ENCODE measurements around the gene PACS2.

The PACS2 gene

GRCh38 chr14:105440554-105440900 lies 126.0 kb downstream of the PACS2 start:
- Histone ChIP-seq H2AFZ (ENCODE audit: low read depth, low read length) (no peak overlapping the region), H3K4me3 (ENCODE audit: low read length) (no peak overlapping the region), H3K4me1 (ENCODE audit: insufficient read depth, low read length) (no peaks in the 10 kb centered on the region), H3K27me3 (ENCODE audit: insufficient read depth, low read length) (no peaks in the 10 kb centered on the region), H3K36me3 (ENCODE audit: insufficient read depth, low read length) (peaks cover 33% of the 10 kb centered on the region), H3K9me3 (ENCODE audit: low read length) (no peaks in the 10 kb centered on the region)

GRCh38 chr14:105440992-105441391 lies 126.4 kb downstream of the PACS2 start:
- H2AFZ ChIP-seq (ENCODE audit: low read depth, low read length), result no peak overlapping the region
- H3K4me3 ChIP-seq (ENCODE audit: low read length), result no peak overlapping the region
- peaks cover 33% of the 10 kb centered on the region for H3K36me3 ChIP-seq (ENCODE audit: insufficient read depth, low read length)
- H3K9me3 ChIP-seq (ENCODE audit: low read length), result no peaks in the 10 kb centered on the region
- no peaks in the 10 kb centered on the region for H3K27me3 ChIP-seq (ENCODE audit: insufficient read depth, low read length)
- H3K4me1 ChIP-seq (ENCODE audit: insufficient read depth, low read length), result no peaks in the 10 kb centered on the region

DNA sequence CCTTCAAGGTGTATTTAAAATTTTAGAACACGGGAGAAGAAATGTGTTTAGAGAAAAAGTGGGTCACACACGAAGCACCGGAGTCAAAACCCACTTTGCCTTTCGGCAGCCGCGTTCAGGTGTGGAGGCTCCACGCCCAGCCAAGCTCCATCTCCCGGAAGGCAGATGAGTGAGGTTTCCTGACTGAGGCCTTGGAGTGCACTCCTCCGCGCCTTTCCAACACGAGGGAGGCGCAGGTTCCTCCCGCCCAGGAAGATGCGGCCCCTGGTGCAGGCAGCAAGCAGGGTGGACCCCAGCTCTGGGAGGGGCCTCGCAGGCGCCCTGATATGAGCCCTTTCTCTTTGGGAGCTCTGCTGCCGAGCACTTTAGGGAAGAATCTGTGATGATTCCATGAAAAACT lies 127.6 kb downstream of the PACS2 start:
- H3K27me3 ChIP-seq (ENCODE audit: insufficient read depth, low read length), result no peaks in the 10 kb centered on the region
- H2AFZ ChIP-seq (ENCODE audit: low read depth, low read length), result no peak overlapping the region
- no peaks in the 10 kb centered on the region for H3K4me1 ChIP-seq (ENCODE audit: insufficient read depth, low read length)
- H3K4me3 ChIP-seq (ENCODE audit: low read length), result no peak overlapping the region
- H3K9me3 ChIP-seq (ENCODE audit: low read length), result no peaks in the 10 kb centered on the region
- H3K36me3 ChIP-seq (ENCODE audit: insufficient read depth, low read length), result peaks cover 36% of the 10 kb centered on the region

DNA sequence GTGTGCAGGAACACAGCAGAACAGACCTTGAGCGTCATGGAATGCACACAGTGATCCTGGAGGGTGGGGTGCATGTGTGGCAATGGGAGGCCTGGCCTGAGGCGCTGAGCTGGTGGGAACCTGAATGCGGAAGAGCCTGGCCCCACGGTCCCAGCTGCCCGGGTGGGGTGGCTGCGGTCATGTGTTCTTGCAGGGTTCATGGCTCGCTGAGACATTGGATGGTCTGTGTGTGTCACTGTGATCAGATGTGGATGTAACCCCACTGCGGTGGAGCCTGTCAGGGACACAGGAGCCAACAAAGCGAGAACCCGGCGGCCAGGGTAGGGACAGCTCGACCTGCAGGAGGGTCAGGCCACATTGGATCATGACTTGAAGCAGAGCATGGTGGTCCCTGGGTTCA lies 128.3 kb downstream of the PACS2 start:
- Histone ChIP-seq H3K27me3 (ENCODE audit: insufficient read depth, low read length) (no peaks in the 10 kb centered on the region), H3K36me3 (ENCODE audit: insufficient read depth, low read length) (peaks cover 33% of the 10 kb centered on the region), H3K9me3 (ENCODE audit: low read length) (no peaks in the 10 kb centered on the region), H3K4me1 (ENCODE audit: insufficient read depth, low read length) (no peaks in the 10 kb centered on the region), H3K4me3 (ENCODE audit: low read length) (no peak overlapping the region), H2AFZ (ENCODE audit: low read depth, low read length) (no peak overlapping the region)

- Histone ChIP-seq H2AFZ (ENCODE audit: low read depth, low read length) (no peak overlapping the region), H3K9me3 (ENCODE audit: low read length) (no peaks in the 10 kb centered on the region), H3K4me3 (ENCODE audit: low read length) (no peak overlapping the region), H3K36me3 (ENCODE audit: insufficient read depth, low read length) (peaks cover 30% of the 10 kb centered on the region), H3K4me1 (ENCODE audit: insufficient read depth, low read length) (no peaks in the 10 kb centered on the region), H3K27me3 (ENCODE audit: insufficient read depth, low read length) (no peaks in the 10 kb centered on the region)
Measured at GRCh38 chr14:105444859-105445258, 130.3 kb downstream of the PACS2 start.

GRCh38 chr14:105445290-105445689 lies 130.7 kb downstream of the PACS2 start:
- no peaks in the 10 kb centered on the region for H3K9me3 ChIP-seq (ENCODE audit: low read length)
- no peak overlapping the region for H2AFZ ChIP-seq (ENCODE audit: low read depth, low read length)
- H3K27me3 ChIP-seq (ENCODE audit: insufficient read depth, low read length), result no peaks in the 10 kb centered on the region
- H3K4me1 ChIP-seq (ENCODE audit: insufficient read depth, low read length), result no peaks in the 10 kb centered on the region
- no peak overlapping the region for H3K4me3 ChIP-seq (ENCODE audit: low read length)
- peaks cover 33% of the 10 kb centered on the region for H3K36me3 ChIP-seq (ENCODE audit: insufficient read depth, low read length)

DNA sequence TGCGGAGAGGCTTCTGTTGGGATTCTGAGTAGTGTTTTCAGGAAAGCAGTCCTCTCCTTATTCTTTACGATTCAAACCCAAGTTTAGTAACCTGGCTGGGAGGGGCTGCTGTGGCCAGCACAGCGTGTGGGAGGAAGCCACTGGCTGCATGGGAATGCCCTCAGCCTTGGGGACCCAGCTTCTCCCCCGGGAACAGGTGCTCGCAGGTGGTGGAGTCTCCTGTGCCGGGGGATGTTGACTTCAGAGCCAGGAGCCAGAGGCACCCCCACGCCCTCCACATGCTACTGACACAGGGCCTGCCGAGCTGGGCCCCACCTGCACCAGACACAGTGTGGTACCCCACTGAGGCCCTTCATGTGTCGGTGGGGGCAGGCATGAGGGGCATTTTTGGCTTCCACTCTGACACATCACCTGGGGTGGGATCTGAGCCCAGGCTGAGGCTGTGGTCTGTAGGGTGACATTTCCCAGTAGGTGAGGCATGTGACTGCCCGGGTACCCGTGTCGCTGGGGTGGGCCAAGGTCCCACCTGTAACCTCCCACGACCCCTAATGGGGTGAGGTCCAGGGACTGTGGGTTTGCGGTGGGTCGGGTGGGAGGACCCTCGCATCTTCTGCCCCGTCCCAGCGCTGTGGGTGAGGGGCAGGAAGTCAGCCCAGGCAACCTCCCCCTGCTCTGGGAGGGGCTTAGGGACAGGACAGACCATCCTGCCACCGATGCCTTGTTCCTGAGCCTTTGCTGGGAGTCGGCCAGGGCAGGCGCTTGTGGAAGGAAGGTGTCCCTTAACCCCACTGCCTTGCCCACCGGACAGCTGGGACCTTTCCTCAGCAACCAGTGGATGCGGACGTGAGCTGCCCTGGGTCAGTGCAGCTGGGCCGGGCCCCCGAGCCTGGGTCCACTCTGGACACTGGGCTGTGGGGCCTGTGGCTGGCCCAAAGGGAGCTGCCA lies 131.6 kb downstream of the PACS2 start:
- Histone ChIP-seq H3K4me3 (ENCODE audit: low read length) (no peak overlapping the region), H3K36me3 (ENCODE audit: insufficient read depth, low read length) (peaks cover 37% of the 10 kb centered on the region), H2AFZ (ENCODE audit: low read depth, low read length) (no peak overlapping the region), H3K27me3 (ENCODE audit: insufficient read depth, low read length) (no peaks in the 10 kb centered on the region), H3K9me3 (ENCODE audit: low read length) (no peaks in the 10 kb centered on the region), H3K4me1 (ENCODE audit: insufficient read depth, low read length) (no peaks in the 10 kb centered on the region)

- no peak overlapping the region for H3K4me3 ChIP-seq (ENCODE audit: low read length)
Measured at GRCh38 chr14:105446971-105447370, 132.4 kb downstream of the PACS2 start.

More at GRCh38 chr14:105446971-105447370, 132.4 kb downstream of the PACS2 start:
- Histone ChIP-seq H2AFZ (ENCODE audit: low read depth, low read length) (no peak overlapping the region), H3K36me3 (ENCODE audit: insufficient read depth, low read length) (peaks cover 42% of the 10 kb centered on the region), H3K27me3 (ENCODE audit: insufficient read depth, low read length) (no peaks in the 10 kb centered on the region), H3K9me3 (ENCODE audit: low read length) (no peaks in the 10 kb centered on the region), H3K4me1 (ENCODE audit: insufficient read depth, low read length) (no peaks in the 10 kb centered on the region)
